ENCODE data around the gene KIF6. TPM values are rescaled to one million over a fixed set of nuclear protein-coding genes. Genes with fewer than 3 reads are reported as not detected.

KIF6 gene
- total RNA-seq, 4 donors from 2014 or later: not detected

GRCh38 chr6:39428152-39428551, 297.1 kb downstream of the KIF6 start:
- no peaks in the 10 kb centered on the region for H3K27me3 ChIP-seq
- no peaks in the 10 kb centered on the region for H3K9me3 ChIP-seq
- no peak for DNase-seq
- H3K4me3 ChIP-seq: no peak overlapping the region
- intact Hi-C loops (cut with DNase I; ENCODE audit: low total_unique reads): no loop called here
- TF ChIP-seq CTCF (IDR thresholded peaks at IDR 0.05 in 4 of 5, conservative IDR thresholded peaks at IDR 0.05 in 1 of 5) (no peak), POLR2A (IDR thresholded peaks at IDR 0.05) (no peak)
- no peaks in the 10 kb centered on the region for H3K36me3 ChIP-seq
- no peak overlapping the region for H3K27ac ChIP-seq
- in situ Hi-C loops (cut with MboI; ENCODE audit: low sequenced_read_pairs in 4 of 4): no loop called here
- peaks cover 11 to 12% of the 10 kb centered on the region in 2 donors for H3K4me1 ChIP-seq
- no peak for ATAC-seq

GRCh38 chr6:39426073-39426456, 299.1 kb downstream of the KIF6 start:
- H3K36me3 ChIP-seq: no peaks in the 10 kb centered on the region
- H3K4me3 ChIP-seq: no peak overlapping the region
- intact Hi-C loops (cut with DNase I; ENCODE audit: low total_unique reads): no loop called here
- peaks cover 8 to 11% of the 10 kb centered on the region in 2 donors for H3K4me1 ChIP-seq
- no peaks in the 10 kb centered on the region for H3K27me3 ChIP-seq
- DNase-seq: no peak
- in situ Hi-C loops (cut with MboI; ENCODE audit: low sequenced_read_pairs in 4 of 4): no loop called here
- H3K9me3 ChIP-seq: no peaks in the 10 kb centered on the region
- TF ChIP-seq CTCF (IDR thresholded peaks at IDR 0.05 in 4 of 5, conservative IDR thresholded peaks at IDR 0.05 in 1 of 5) (no peak), POLR2A (IDR thresholded peaks at IDR 0.05) (no peak)
- ATAC-seq: peak in 1 of 2 donors; percentile 25
- H3K27ac ChIP-seq: no peak overlapping the region

- no peak for ATAC-seq
- no peak overlapping the region for H3K27ac ChIP-seq
- intact Hi-C loops (cut with DNase I; ENCODE audit: low total_unique reads): no loop called here
- in situ Hi-C loops (cut with MboI; ENCODE audit: low sequenced_read_pairs in 4 of 4): no loop called here
- no peak for TF ChIP-seq POLR2A (IDR thresholded peaks at IDR 0.05)
- no peak for TF ChIP-seq CTCF (IDR thresholded peaks at IDR 0.05 in 4 of 5, conservative IDR thresholded peaks at IDR 0.05 in 1 of 5)
- H3K4me3 ChIP-seq: no peak overlapping the region
- no peaks in the 10 kb centered on the region for H3K36me3 ChIP-seq
- DNase-seq: no peak
- peaks cover 7 to 10% of the 10 kb centered on the region in 2 donors for H3K4me1 ChIP-seq
- H3K9me3 ChIP-seq: no peaks in the 10 kb centered on the region
- no peaks in the 10 kb centered on the region for H3K27me3 ChIP-seq
Observed at GRCh38 chr6:39425346-39426072, 299.7 kb downstream of the KIF6 start.

GRCh38 chr6:39424831-39425230, 300.4 kb downstream of the KIF6 start:
- Histone ChIP-seq H3K36me3 (no peaks in the 10 kb centered on the region), H3K27ac (no peak overlapping the region), H3K9me3 (no peaks in the 10 kb centered on the region), H3K4me1 (peaks cover 7 to 10% of the 10 kb centered on the region in 2 donors), H3K4me3 (no peak overlapping the region), H3K27me3 (no peaks in the 10 kb centered on the region)
- in situ Hi-C loops (cut with MboI; ENCODE audit: low sequenced_read_pairs in 4 of 4): no loop called here
- no peak for TF ChIP-seq CTCF (IDR thresholded peaks at IDR 0.05 in 4 of 5, conservative IDR thresholded peaks at IDR 0.05 in 1 of 5)
- no peak for TF ChIP-seq POLR2A (IDR thresholded peaks at IDR 0.05)
- intact Hi-C loops (cut with DNase I; ENCODE audit: low total_unique reads): no loop called here
- ATAC-seq: no peak
- no peak for DNase-seq

All from gastrocnemius medialis (tissue), 4 donors.